Liver (tissue), 9 donors: ENCODE data around the gene TMEM116. TPM values are rescaled to one million over a fixed set of nuclear protein-coding genes. Genes with fewer than 3 reads are reported as not detected.

Experiments used
- DNase-seq: peaks from one replicate; pipeline ENCODE4 v3.0.0-alpha.2; 2017; ENCODE audit warnings: low spot score
- H3K27ac ChIP-seq, 2 donors: one replicate each; pipeline ENCODE4 v1.7.0; 2013; ENCODE audit warnings: inconsistent platforms in 2 of 2, low read length in 2 of 2, control low read depth in 1 of 2, low read depth in 1 of 2, mild to moderate bottlenecking in 1 of 2
- H3K27me3 ChIP-seq, 4 donors: one replicate each; pipeline versions ENCODE4 v1.6.1 to v1.7.0; 2013; ENCODE audit warnings: low read length in 3 of 4, inconsistent platforms in 1 of 4, mild to moderate bottlenecking in 1 of 4, moderate library complexity in 1 of 4; ENCODE audit not compliant: control insufficient read depth in 4 of 4, insufficient read depth in 4 of 4
- H3K36me3 ChIP-seq, 4 donors: one replicate each; pipeline versions ENCODE4 v1.6.1 to v1.7.0; 2013; ENCODE audit warnings: low read length in 3 of 4, mild to moderate bottlenecking in 3 of 4, low read depth in 1 of 4, moderate library complexity in 1 of 4; ENCODE audit not compliant: control insufficient read depth in 4 of 4, insufficient read depth in 3 of 4
- H3K4me1 ChIP-seq, 4 donors: one replicate each; pipeline versions ENCODE4 v1.6.1 to v1.7.0; 2013; ENCODE audit warnings: low read length in 3 of 4, mild to moderate bottlenecking in 3 of 4, moderate library complexity in 1 of 4; ENCODE audit not compliant: control insufficient read depth in 4 of 4, insufficient read depth in 4 of 4
- H3K4me3 ChIP-seq, 3 donors: one replicate each; pipeline versions ENCODE4 v1.6.1 to v1.7.0; 2013; ENCODE audit warnings: low read length in 3 of 3, control low read depth in 1 of 3, low read depth in 1 of 3, mild to moderate bottlenecking in 1 of 3
- H3K9ac ChIP-seq, 2 donors: one replicate each; pipeline ENCODE4 v1.7.0; 2013; ENCODE audit warnings: low read length in 2 of 2, mild to moderate bottlenecking in 2 of 2, moderate library complexity in 2 of 2, control low read depth in 1 of 2, low read depth in 1 of 2
- H3K9me3 ChIP-seq, 4 donors: one replicate each; pipeline versions ENCODE4 v1.6.1 to v1.7.0; 2013; ENCODE audit warnings: low read length in 3 of 4; ENCODE audit not compliant: control insufficient read depth in 4 of 4
- ATF3 ChIP-seq: IDR thresholded peaks from 2 replicates; pipeline ENCODE4 v1.6.1; 2016; ENCODE audit warnings: antibody characterized with exemption
- CTCF ChIP-seq: fragments of 150-350 bp; IDR thresholded peaks from 2 replicates; pipeline ENCODE4 v1.5.1; 2017; ENCODE audit warnings: improper control_type of control experiment, low read depth, low read length; ENCODE audit not compliant: missing input control
- EGR1 ChIP-seq, 2 donors: IDR thresholded peaks; 2 replicates each; pipeline ENCODE4 v1.6.1; 2016 to 2018; ENCODE audit warnings: antibody characterized with exemption in 2 of 2, low read depth in 2 of 2
- FOXA1 ChIP-seq: IDR thresholded peaks from 2 replicates; pipeline ENCODE4 v1.6.1; 2016; ENCODE audit warnings: antibody characterized with exemption
- FOXA2 ChIP-seq: IDR thresholded peaks from 2 replicates; pipeline ENCODE4 v1.6.1; 2016; ENCODE audit warnings: antibody characterized with exemption
- GABPA ChIP-seq, 2 donors: IDR thresholded peaks in 1 of 2; conservative IDR thresholded peaks in 1 of 2; 2 replicates each; pipeline ENCODE4 v1.6.1; 2016; ENCODE audit warnings: antibody characterized with exemption in 2 of 2, mild to moderate bottlenecking in 1 of 2, moderate library complexity in 1 of 2
- HNF4A ChIP-seq, 2 donors: conservative IDR thresholded peaks; 2 replicates each; pipeline ENCODE4 v1.6.1; 2016; ENCODE audit warnings: antibody characterized with exemption in 2 of 2, mild to moderate bottlenecking in 2 of 2
- HNF4G ChIP-seq: IDR thresholded peaks from 2 replicates; pipeline ENCODE4 v1.6.1; 2016; ENCODE audit warnings: antibody characterized with exemption
- JUND ChIP-seq, 2 donors: IDR thresholded peaks; 2 replicates each; pipeline ENCODE4 v1.6.1; 2016; ENCODE audit warnings: antibody characterized with exemption in 2 of 2
- MAX ChIP-seq: IDR thresholded peaks from 2 replicates; pipeline ENCODE4 v1.6.1; 2016; ENCODE audit warnings: antibody characterized with exemption
- NR2F2 ChIP-seq: IDR thresholded peaks from 2 replicates; pipeline ENCODE4 v1.6.1; 2016; ENCODE audit warnings: antibody characterized with exemption
- RAD21 ChIP-seq, 2 donors: IDR thresholded peaks; 2 replicates each; pipeline ENCODE4 v1.6.1; 2016; ENCODE audit warnings: antibody characterized with exemption in 2 of 2, mild to moderate bottlenecking in 2 of 2
- REST ChIP-seq: IDR thresholded peaks from 2 replicates; pipeline ENCODE4 v1.6.1; 2016; ENCODE audit warnings: antibody characterized with exemption, mild to moderate bottlenecking
- RXRA ChIP-seq, 2 donors: IDR thresholded peaks; 2 replicates each; pipeline ENCODE4 v1.6.1; 2017 to 2018; ENCODE audit warnings: antibody characterized with exemption in 2 of 2, mild to moderate bottlenecking in 1 of 2
- SP1 ChIP-seq: IDR thresholded peaks from 2 replicates; pipeline ENCODE4 v1.6.1; 2018; ENCODE audit warnings: antibody characterized with exemption, mild to moderate bottlenecking
- TAF1 ChIP-seq: conservative IDR thresholded peaks from 2 replicates; pipeline ENCODE4 v1.6.1; 2016; ENCODE audit warnings: antibody characterized with exemption, mild to moderate bottlenecking
- YY1 ChIP-seq: IDR thresholded peaks from 2 replicates; pipeline ENCODE4 v1.6.1; 2016; ENCODE audit warnings: antibody characterized with exemption, mild to moderate bottlenecking
- WGBS: extraction: QIAGEN DNeasy Blood & Tissue Kit; methylation state at CpG from one replicate; pipeline ENCODE4 v1.1.7; 2013; 5-methylcytosine and 5-hydroxymethylcytosine counted together
- polyA plus RNA-seq, 2 donors: library from polyadenylated mRNA; stranded (reverse) in 1 of 2; unstranded in 1 of 2; fragments of 200-250 nt in 1 of 2; fragments of >200 nt in 1 of 2; fragmentation: Nextera tagmentation in 1 of 2; extraction: Ambion mirVana in 1 of 2; gene quantifications; one replicate each; pipeline versions ENCODE4 v1.2.1 to v1.2.3, GENCODE V29; 2013 to 2015
- total RNA-seq, 2 donors: library from RNA; depleted of rRNA; stranded (reverse); fragments of >200 nt; gene quantifications; one replicate each; pipeline ENCODE4 v1.2.3, GENCODE V29; 2014
- TF ChIP-seq, protein P1 (sequence below): IDR thresholded peaks from 2 replicates; pipeline ENCODE4 v1.6.1; 2016; ENCODE audit warnings: antibody characterized with exemption
- donor health status: healthy.
- donor health status: healthy.
- donor health status: healthy.
- donor health status: healthy.
- donor health status: healthy.

The TMEM116 gene
- total and polyA plus RNA-seq, 4 donors = 4.9 to 11.6 (median 6.6) TPM

- WGBS = 87% methylated on average over 2 of the region's 2 CpGs
- Histone ChIP-seq H3K27me3 (no peaks in the 10 kb centered on the region), H3K4me1 (no peaks in the 10 kb centered on the region), H3K9me3 (no peaks in the 10 kb centered on the region), H3K36me3 (peaks cover 5 to 42% (median 32%) of the 10 kb centered on the region in 4 donors), H3K27ac (no peak overlapping the region), H3K9ac (no peak overlapping the region), H3K4me3 (no peak overlapping the region)
- no peak for DNase-seq
- no peak for TF ChIP-seq MAX
- TF ChIP-seq YY1 = no peak
- TF ChIP-seq ATF3 = no peak
- no peak for TF ChIP-seq FOXA1
- no peak for TF ChIP-seq JUND (IDR thresholded peaks at IDR 0.05)
- no peak for TF ChIP-seq HNF4G
- no peak for TF ChIP-seq SP1
- TF ChIP-seq HNF4A (conservative IDR thresholded peaks at IDR 0.05) = no peak
- TF ChIP-seq, protein P1, sequence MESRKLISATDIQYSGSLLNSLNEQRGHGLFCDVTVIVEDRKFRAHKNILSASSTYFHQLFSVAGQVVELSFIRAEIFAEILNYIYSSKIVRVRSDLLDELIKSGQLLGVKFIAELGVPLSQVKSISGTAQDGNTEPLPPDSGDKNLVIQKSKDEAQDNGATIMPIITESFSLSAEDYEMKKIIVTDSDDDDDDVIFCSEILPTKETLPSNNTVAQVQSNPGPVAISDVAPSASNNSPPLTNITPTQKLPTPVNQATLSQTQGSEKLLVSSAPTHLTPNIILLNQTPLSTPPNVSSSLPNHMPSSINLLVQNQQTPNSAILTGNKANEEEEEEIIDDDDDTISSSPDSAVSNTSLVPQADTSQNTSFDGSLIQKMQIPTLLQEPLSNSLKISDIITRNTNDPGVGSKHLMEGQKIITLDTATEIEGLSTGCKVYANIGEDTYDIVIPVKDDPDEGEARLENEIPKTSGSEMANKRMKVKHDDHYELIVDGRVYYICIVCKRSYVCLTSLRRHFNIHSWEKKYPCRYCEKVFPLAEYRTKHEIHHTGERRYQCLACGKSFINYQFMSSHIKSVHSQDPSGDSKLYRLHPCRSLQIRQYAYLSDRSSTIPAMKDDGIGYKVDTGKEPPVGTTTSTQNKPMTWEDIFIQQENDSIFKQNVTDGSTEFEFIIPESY = no peak
- no peak for TF ChIP-seq FOXA2
- no peak for TF ChIP-seq TAF1
- TF ChIP-seq REST = no peak
- no peak for TF ChIP-seq RAD21 (IDR thresholded peaks at IDR 0.05)
- no peak for TF ChIP-seq CTCF
- TF ChIP-seq RXRA (IDR thresholded peaks at IDR 0.05) = no peak
- no peak for TF ChIP-seq EGR1 (IDR thresholded peaks at IDR 0.05; ENCODE audit: low read depth in 2 of 2)
- no peak for TF ChIP-seq GABPA (IDR thresholded peaks at IDR 0.05 in 1 of 2, conservative IDR thresholded peaks at IDR 0.05 in 1 of 2)
- no peak for TF ChIP-seq NR2F2
These were observed 18.5 kb upstream of the TMEM116 start for GRCh38 chr12:112031472-112031871.
